ENCODE data around the gene DNAJB11. TPM values are rescaled to one million over a fixed set of nuclear protein-coding genes. Genes with fewer than 3 reads are reported as not detected.
"Not testable (repeated sequence)": the region's sequence is repeated elsewhere in the genome, so short reads cannot be mapped to it uniquely, and the experiment has no call there.

The DNAJB11 gene
- total and polyA plus RNA-seq, 10 donors: 27.5 to 98.2 (median 42.2) TPM

- WGBS, 5 donors: 64 to 89% (median 85%) methylated on average over 5 of the region's 5 CpGs
- Histone ChIP-seq H3K4me1 (no peaks in the 10 kb centered on the region), H3K36me3 (peaks cover 4 to 88% (median 73%) of the 10 kb centered on the region in 6 donors), H3K4me3 (no peak overlapping the region), H3K9me3 (no peaks in the 10 kb centered on the region), H3K27ac (no peak overlapping the region), H3K27me3 (replicated peaks in 1 of 7) (no peaks in the 10 kb centered on the region)
- intact Hi-C loops (cut with DNase I; ENCODE audit: low total_unique reads): no loop called here
- no peak for TF ChIP-seq CTCF (IDR thresholded peaks at IDR 0.05 in 8 of 11, conservative IDR thresholded peaks at IDR 0.05 in 3 of 11)
- DNase-seq: no peak
Measured at GRCh38 chr3:186583831-186584230, 13.3 kb downstream of the DNAJB11 start.

GRCh38 chr3:186586245-186586644 is 15.7 kb downstream of the DNAJB11 start:
- 81 to 96% (median 85%) methylated on average over 7 to 9 of the region's 9 CpGs for WGBS, 5 donors
- H3K4me3 ChIP-seq; DNase-seq; H3K9me3 ChIP-seq; H3K27me3 ChIP-seq (replicated peaks in 1 of 7); H3K4me1 ChIP-seq; H3K27ac ChIP-seq; intact Hi-C loops (cut with DNase I; ENCODE audit: low total_unique reads): not testable (repeated sequence)
- peaks cover 4 to 64% (median 51%) of the 10 kb centered on the region in 6 donors for H3K36me3 ChIP-seq

GRCh38 chr3:186587183-186587582 is 16.7 kb downstream of the DNAJB11 start:
- no peak for TF ChIP-seq POLR2A (IDR thresholded peaks at IDR 0.05)
- TF ChIP-seq CTCF (IDR thresholded peaks at IDR 0.05 in 8 of 11, conservative IDR thresholded peaks at IDR 0.05 in 3 of 11): no peak
- no peak for TF ChIP-seq POLR2AphosphoS5 (IDR thresholded peaks at IDR 0.05)
- Histone ChIP-seq H3K4me1 (no peaks in the 10 kb centered on the region), H3K9me3 (no peaks in the 10 kb centered on the region), H3K27me3 (replicated peaks in 1 of 7) (no peaks in the 10 kb centered on the region), H3K27ac (no peak overlapping the region), H3K36me3 (peaks cover 4 to 54% (median 42%) of the 10 kb centered on the region in 6 donors), H3K4me3 (no peak overlapping the region)
- intact Hi-C loops (cut with DNase I; ENCODE audit: low total_unique reads): no loop called here
- no peak for DNase-seq

GRCh38 chr3:186588632-186589031 is 18.1 kb downstream of the DNAJB11 start:
- DNase-seq: no peak
- intact Hi-C loops (cut with DNase I; ENCODE audit: low total_unique reads): no loop called here
- Histone ChIP-seq H3K9me3 (no peaks in the 10 kb centered on the region), H3K4me1 (no peaks in the 10 kb centered on the region), H3K27ac (no peak overlapping the region), H3K27me3 (replicated peaks in 1 of 7) (no peaks in the 10 kb centered on the region), H3K4me3 (no peak overlapping the region), H3K36me3 (peaks cover 0 to 40% (median 28%) of the 10 kb centered on the region in 6 donors)
- TF ChIP-seq POLR2A (IDR thresholded peaks at IDR 0.05) (no peak), CTCF (IDR thresholded peaks at IDR 0.05 in 8 of 11, conservative IDR thresholded peaks at IDR 0.05 in 3 of 11) (no peak), POLR2AphosphoS5 (IDR thresholded peaks at IDR 0.05) (no peak)
- 62 to 75% (median 73%) methylated on average over 2 of the region's 2 CpGs for WGBS, 5 donors

- no peak for TF ChIP-seq CTCF (IDR thresholded peaks at IDR 0.05 in 8 of 11, conservative IDR thresholded peaks at IDR 0.05 in 3 of 11)
- TF ChIP-seq POLR2AphosphoS5 (IDR thresholded peaks at IDR 0.05): no peak
- no peak for TF ChIP-seq POLR2A (IDR thresholded peaks at IDR 0.05)
- no peaks in the 10 kb centered on the region for H3K9me3 ChIP-seq
- intact Hi-C loops (cut with DNase I; ENCODE audit: low total_unique reads): no loop called here
- no peak overlapping the region for H3K4me3 ChIP-seq
- no peak for DNase-seq
- peaks cover 0 to 35% (median 23%) of the 10 kb centered on the region in 6 donors for H3K36me3 ChIP-seq
- no peaks in the 10 kb centered on the region for H3K4me1 ChIP-seq
- no peak overlapping the region for H3K27ac ChIP-seq
- WGBS, 5 donors: 35 to 57% (median 41%) methylated on average over 3 of the region's 3 CpGs
- no peaks in the 10 kb centered on the region for H3K27me3 ChIP-seq (replicated peaks in 1 of 7)
Measured at GRCh38 chr3:186589121-186589520, 18.6 kb downstream of the DNAJB11 start.

Data from spleen (tissue), 11 donors.